Stimulated activated CD4-positive, alpha-beta T cell treated with anti-CD3 and anti-CD28 coated beads, Interleukin-15, amount 100 ng/mL, for 48 hours (primary cell): ENCODE measurements around the gene GPR137.

Experiments
- DNase-seq, 2 donors: peaks; one replicate each; pipeline ENCODE4 v3.0.0-alpha.2; 2020; ENCODE audit warnings: low read depth in 2 of 2

Gene GPR137

DNA sequence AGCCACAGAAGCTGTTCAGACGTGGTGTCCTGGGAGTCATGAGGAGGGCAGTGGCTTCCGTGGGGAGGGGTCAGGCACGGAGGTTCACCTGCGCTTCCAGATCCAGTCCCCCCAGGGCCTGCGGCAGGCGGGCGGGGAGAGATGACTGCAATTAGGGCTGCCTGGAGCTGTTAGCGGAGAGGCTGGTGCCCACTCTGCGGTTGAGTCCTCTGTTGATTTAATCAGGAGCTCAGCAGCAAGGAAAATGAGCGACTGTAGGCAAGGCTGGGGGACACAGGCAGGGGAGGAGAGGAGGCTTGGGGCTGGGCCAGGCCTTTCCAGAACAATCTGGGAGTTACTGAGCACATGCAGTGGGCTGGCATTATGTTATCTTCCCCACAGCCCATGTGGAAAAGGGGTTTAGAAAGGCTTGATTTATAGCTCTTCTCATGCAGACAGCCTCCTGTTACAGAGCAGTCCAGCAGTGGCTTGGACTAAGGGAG lies 21.2 kb upstream of the GPR137 start:
- no peak for DNase-seq

DNA sequence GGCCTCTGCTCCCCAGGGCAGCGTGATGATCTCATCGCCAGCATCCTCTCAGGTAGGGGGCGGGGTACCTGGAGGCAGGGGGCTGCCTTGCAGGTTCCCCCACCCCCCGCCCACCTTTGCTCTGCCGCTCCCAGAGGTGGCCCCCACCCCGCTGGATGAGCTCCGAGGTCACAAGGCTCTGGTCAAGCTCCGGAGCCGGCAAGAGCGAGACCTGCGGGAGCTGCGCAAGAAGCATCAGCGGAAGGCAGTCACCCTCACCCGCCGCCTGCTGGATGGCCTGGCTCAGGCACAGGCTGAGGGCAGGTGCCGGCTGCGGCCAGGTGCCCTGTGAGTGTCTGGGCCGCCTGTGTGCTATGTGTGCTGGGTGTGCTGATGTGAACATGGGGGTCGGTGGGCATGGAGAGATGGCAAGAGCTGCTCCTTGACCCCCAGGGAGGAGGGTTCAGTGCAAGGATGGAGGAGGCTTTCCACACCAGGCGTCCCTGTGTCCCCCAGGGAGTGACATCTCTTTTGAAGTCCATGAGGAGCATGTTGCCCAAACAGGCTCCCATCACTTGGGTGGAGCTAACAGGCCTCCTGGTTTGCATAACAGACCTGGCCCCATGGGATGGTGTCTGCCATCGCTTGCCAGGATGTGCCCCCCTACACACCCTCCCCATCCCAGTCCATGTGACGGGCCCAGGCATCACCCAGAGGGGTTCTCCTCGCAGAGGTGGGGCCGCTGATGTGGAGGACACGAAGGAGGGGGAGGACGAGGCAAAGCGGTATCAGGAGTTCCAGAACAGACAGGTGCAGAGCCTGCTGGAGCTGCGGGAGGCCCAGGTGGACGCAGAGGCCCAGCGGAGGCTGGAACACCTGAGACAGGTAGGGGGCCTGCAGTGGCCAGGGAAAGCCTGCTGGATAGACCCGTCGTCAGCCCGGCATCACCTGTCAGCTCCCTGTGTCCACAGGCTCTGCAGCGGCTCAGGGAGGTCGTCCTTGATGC lies 20.2 kb upstream of the GPR137 start:
- no peak for DNase-seq

DNA sequence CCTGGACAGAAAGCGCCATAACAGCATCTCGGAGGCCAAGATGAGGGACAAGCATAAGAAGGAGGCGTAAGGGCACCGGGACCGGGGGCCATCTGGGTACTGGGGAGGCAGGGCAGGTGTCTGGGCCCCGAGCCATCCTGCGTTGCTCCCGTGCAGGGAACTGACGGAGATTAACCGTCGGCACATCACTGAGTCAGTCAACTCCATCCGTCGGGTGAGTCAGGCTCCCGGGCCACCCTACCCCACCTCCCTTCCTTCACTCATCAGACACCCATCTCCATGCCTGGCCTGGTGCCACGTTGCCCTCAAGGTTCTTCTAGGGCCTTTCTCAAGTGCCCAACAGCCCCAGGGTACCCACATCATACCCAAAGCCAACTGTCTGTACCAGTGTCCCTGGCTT lies 19.3 kb upstream of the GPR137 start:
- no peak for DNase-seq

DNA sequence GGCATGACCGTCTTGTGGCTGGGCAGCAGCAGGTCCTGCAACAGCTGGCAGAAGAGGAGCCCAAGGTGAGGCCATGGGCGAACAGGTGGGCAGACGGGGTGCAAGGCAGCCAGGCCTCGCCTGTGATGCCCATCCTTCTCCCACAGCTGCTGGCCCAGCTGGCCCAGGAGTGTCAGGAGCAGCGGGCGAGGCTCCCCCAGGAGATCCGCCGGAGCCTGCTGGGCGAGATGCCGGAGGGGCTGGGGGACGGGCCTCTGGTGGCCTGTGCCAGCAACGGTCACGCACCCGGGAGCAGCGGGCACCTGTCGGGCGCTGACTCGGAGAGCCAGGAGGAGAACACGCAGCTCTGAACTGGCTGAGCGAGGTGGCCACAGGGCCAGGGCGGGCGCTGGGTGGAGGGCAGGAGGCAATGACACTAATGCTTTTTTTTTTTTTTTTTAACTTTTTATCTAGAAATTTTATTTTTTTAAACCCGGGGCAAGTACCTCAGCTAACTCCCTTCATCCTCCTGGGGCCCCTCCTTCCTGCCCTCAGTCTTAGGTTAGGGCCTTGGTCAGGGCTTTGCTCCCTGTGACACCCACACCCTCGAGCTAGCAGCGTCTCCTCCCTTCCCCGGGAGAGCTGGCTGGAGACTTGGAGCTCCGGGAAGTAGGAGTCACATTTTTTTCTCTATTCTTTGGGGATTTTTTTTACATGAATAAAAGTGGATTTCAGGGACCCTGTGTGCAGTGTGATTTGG lies 18.3 kb upstream of the GPR137 start:
- no peak for DNase-seq

DNA sequence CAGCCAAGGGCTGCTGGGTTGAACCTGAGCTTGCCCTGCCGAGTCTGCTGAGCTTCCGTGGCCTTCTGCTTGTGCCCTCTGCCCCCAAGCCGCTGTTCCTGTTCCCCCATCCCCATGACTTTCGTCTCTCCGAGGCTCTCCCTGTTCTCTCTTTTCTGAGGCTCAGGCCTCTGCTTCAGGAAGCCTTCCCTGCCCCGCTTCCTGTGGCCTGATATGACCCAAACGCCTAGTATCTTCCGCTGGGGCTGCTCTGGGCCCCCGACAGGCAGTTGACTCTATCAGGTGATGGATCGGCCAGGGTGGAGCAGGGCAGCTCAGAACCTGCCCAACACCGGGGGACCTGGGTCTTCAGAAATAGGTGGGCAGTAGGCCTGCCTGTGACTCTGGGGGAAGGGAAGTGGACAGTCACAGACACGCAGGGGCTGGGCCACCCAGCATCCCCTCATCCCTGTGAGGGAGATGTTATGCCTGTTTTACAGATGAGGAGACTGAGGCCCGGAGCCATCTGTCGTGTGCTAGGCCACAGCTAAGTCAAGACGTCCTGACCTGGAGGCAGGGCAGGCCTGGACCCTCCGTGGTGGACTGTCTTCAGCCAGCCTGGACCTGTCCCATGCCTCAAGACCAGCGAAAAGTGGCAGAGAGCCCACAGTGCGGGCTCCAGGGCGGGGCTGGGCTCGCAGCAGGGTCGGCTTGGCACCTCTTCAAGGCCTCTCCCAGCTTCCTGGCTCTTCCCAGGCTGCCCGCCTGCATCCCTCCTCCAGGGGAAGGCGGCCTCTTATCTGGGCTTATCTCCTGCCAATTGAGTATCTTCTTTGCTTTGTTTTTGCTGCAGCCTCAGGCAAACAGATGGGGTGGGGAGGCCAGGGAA lies 17.4 kb upstream of the GPR137 start:
- no peak for DNase-seq

DNA sequence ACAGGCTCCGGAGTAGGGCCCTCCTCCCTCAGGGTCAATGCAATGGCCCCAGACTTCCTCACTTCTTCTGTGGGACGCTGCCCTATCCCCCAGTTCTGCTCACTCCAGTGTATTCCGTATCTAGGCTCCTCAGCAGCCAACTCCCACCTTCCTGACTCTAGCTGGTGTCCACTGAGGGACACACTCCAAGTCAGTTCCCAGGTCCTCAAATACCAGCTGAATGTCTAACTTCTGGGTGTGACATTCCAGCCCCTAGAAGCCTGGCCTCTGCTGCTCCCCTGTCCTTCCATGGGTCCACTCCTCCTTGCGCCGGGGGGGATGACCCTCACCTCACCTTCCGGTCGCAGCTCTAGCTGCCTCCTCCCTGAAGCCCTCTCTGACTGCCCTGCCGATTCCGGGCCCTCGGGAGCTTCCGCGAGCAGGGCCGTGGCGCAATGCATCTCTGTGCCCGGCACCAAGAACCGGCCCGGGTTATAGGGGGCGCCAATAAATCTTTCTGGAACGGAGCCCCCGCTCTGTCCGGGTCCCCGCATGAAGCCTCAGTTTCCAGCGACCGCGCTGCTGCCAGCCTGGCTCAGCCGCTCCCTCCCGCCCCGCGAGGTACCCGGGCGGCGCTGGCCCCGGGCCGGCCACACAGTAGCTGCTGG lies 16.6 kb upstream of the GPR137 start:
- peak in 1 of 2 donors; percentile 44 for DNase-seq

DNA sequence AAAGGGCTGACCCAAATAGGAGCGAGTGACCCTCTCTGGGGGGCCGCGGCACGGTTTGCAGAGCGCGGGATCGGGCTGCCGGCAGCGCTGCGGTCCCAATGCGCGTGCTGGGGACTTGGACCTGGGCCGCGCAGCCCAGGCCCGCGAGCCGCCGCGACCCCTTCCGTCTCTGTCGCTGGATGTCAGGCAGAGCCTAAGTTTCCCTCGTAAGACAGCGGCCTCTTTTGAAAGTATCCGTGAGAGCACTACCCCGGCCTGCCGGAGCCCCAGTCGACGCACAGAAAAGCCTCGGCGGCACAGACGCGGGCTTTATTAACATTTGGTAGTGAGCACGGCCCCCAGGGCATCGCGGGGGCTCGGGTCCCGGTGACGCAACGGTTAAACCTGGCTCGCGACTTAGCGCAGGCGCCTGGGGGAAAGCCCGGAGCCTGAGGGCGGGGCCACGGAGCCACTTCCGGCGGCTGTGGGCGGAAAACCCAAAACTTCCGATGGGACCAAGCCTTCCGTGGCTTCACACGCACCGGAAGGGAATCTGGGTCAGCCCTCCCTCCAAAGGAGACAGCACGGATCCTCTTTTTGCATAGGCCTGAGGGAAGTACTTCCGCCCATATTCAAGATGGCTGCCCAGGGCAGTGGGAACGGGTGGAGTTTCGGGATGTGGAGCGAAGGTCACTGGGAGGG lies 16.0 kb upstream of the GPR137 start:
- peak; percentile 95 for DNase-seq

DNA sequence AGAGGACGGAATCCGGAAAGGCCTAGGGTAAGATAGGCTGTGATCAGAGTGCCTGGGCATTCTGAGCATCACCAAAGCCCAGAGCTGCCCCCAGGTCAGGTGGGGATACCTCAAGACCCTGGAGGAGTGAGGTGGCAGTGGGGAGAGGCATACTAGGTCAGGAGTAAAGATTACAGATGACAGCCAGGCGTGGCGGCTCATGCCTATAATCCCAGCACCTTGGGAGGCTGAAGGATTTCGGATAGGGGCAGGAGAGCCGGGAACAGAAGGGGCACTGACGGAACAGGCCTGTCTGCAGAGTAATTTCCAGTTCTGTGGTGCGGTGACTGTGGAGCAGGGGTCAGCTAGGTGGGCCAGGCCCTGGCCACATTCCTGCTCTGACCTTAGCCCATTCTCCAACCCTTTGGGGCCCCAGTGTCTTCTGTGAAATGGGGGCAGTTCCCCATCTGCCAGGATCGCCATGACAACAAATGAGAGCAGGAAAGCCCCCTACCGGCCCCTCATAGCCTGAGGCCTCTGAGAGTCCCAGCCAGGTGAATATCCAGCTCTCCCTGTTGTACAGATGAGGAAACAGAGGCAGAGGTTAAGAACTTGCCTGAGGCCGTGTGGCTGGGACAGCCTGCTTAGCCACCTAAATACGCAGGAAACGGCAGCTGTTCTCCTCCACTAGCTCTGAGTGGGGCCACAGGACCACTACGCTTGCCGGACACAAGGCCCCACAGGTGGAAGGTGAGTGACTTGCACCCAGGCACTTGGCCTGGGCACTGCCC lies 10.4 kb upstream of the GPR137 start:
- no peak for DNase-seq

DNA sequence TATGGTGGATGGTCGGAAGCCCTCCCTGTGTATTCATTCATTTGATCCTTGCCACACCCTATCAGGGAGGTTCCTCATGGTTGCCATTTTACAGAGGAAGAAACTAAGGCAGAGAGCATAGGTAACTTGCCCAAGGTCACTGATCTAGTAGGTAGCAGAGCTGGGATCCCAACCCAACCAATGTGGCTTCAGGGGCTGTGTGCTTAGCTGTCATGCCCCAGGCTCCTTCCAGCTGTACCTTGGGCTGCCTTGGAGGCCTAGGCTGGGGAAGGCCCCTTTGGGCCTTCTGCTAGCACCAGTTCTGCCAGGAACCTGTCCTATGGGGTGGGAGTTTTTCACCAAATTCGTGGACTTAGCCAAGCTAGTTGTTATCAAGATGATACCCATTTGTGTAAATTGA lies 9.8 kb upstream of the GPR137 start:
- no peak for DNase-seq

DNA sequence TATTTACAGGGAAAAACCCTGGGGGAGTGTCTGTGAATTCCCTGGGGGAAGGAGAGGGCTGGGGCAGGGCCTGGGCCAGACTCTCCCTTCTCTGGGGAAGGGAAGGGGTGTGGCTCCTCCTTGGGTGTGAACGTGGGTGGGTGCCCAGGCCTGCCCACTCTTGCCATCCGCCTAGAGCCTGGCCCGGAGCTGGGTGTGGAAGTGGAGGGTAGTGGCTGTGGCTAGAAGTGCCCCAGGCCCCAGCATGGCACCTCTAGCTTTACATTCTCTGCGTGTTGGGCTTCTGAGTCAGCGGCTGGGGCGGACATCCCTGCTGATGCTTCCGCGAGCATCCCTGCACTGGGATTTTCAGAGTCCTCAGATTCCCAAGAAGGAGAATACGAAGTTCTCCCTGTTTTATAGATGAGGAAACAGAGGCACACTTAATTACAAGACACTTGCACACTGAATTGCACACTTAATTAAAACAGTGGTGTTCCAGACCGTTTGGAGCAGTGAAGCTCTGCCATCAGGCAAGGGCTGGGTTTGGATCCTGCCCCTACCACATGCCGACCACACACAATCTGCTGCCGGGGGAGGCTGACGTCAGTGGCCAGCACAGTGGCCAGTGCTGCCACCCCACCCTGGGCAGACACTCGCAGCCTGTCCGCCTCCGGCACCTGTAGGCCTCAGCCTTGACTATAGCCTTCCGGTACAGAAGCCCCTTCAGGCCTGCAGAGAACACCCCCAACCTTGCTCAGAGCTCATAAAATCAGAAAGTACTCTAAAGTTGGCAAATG lies 8.8 kb upstream of the GPR137 start:
- DNase-seq, result no peak

DNA sequence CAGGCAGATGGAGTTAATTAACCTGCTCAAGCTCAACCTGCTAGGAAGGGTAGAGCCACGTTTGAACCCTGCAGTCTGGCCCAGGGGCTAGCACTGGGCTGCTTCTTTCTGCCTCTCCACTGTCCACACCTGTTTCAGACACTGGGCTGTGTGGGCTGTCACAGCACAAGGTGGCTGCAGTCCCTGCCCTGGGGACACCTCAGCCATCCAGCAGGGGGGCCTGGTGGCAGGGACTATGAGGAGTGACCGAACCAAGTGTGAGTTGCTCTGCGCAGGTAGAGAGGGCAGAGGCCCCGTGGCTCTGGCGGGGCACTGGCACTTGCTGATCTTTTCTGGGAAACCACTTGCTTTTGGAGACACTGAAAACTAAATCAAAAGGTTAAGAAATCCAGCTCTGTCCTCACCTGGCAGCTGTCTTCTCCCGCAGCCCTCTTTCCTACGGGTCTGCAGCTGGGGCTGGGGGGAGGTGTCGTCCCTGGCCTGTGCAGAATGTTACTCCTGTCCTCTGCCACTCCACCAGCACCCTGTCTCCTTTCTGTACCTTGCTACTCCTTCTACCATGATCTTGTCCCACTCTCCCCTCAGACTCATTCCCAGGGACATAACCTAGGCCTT lies 7.0 kb upstream of the GPR137 start:
- DNase-seq, result no peak

DNA sequence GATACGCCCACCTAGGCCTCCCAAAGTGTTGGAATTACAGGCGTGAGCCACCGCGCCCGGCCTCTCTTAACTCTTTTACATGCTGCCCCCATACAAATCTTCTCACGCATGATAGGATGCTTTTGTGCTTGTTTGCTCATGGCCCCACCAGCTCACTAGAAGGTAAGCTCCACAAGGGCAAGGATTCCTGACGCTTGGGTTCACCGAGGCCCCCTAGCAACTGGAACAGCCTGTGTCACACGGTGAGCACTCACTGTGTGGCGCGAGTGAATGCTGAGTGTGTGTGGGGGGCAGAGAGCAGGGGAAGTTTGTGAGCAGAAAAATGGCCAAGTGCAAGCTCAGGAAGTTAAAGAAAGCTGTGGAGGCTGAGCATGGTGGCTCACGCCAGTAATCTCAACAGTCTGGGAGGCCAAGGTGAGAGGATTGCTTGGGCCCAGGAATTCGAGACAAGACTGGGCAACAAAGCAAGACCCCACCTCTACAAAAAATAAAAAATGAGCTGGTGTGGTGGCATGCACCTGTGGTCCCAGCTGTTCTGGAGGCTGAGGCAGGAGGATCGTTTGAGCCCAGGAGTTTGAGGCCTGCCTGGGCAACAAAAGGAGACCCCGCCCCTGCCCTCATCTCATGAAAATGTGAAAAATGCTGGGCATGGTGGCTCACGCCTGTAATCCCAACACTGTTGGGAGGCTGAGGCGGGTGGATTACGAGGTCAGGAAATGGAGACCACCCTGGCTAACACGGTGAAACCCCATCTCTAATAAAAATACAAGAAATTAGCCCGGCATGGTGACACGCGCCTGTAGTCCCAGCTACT lies 3.5 kb upstream of the GPR137 start:
- no peak for DNase-seq

DNA sequence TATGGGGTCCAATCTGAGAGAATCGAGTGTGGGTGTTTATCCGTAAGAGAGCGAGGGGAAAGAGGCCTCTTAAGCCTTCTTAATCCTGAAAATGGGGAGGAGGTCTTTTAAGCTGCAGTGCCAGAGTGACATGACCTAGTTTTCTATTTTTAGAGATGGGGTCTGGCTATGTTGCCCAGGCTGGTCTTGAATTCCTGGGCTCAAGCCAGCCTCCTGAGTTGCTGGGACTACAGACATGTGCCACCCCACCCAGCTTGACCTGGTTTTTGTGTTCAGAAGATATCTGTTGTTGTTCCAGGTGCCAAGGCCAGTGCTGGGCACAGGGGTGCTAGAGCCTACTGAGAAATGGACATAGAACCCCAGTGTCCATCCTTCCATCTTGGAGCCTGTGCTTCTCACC lies 2.6 kb upstream of the GPR137 start:
- DNase-seq, result no peak

DNA sequence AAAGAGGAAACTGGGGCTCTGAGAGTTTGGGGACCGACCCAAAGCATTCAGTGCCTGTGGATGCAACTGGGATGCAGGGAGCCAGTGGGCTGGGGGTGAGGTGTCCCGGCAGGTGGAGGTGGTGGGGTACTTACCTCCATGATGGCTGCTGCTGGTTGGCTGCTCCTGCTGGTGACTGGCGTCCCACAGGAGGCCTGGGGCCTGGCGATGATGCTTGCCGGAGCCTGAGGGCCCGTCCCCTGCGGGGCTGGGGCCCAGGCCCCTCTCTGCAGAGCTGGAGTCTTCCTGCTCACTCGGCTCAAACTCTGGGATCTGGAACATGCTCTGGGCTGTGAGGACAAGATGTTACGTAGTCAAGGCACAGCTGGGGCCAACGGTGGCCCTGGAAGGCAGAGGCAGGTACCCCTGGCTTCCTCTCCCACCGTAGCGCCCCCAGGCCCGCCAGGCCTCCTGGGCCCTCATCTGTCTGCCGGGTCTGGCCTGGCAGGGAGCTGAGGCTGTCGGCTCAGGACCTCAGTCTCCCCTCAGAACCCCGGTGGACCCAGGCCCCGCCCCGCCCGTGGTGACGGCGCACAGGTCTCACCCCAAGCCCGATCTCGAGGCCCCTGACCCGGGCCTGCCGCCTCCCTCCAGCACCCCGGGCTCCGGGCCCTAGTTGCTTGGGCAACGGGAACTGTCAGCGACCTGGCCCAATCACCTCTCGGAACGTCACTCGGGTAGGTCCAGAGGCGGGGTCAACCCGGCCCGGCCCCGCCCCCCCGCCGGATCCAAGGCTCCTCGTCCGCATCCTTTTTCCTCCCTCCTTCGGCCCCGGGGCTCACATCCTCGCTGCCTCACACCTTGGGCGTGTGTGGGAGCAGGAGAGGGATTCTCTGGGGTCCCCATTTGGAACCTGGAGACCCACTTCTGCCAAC lies 1.3 kb upstream of the GPR137 start, which contains the start of gene BAD:
BAD (minus strand) TSS at position 618 of the 914 bp plus-strand sequence; CDS start at position 321, 297 bp downstream.
- DNase-seq, result peak; percentile 88 to 94

DNA sequence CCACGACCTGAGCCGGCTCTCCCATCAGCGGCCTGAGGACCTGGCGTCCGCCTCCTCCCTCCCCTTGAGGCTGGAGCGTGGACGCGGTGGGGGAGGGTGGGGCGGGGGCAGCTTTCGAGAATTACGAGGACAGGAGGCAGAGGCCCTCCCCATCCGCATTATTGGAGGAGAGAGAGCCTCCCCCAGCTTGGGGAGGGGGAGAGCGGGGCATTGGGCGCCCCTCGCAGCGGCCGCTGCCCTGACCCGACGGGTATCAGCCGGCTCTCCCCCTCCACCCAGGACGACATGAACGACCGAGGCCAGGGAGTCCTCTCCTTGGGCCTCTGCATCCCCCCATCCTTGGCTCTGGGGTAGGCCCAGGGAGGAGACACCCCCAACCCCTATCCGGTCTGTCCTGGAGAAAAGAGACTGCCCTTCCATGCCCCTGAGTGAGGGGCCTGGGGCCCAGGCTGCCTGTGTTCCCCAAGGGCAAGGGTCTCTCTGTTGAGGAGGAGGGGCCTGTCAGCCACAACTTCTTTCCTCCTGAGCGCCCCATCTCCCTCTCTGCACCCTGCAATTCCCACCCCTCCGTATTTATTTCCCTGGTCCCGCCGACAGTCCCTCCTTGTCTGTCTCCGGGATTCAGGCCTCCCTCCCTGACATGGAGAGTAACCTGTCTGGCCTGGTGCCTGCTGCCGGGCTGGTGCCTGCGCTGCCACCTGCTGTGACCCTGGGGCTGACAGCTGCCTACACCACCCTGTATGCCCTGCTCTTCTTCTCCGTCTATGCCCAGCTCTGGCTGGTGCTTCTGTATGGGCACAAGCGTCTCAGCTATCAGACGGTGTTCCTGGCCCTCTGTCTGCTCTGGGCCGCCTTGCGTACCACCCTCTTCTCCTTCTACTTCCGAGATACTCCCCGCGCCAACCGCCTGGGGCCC lies 495 bp downstream of the GPR137 start:
- DNase-seq, result no peak

DNA sequence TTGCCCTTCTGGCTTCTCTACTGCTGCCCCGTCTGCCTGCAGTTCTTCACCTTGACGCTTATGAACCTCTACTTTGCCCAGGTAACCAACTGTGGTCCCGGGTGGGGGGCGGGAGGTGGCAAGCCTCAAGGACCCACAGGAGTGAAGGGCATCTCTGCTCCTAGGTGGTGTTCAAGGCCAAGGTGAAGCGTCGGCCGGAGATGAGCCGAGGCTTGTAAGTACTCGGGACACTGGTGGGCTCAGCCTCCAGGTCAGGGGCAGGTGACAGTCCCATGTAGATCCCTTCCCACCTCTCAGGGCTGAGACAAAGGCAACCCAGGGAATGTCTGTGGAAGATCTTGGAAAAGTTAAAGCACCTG lies 1.1 kb downstream of the GPR137 start:
- no peak for DNase-seq
